B cell (primary cell): ENCODE measurements around the gene ERC1. TPM values are rescaled to one million over a fixed set of nuclear protein-coding genes. Genes with fewer than 3 reads are reported as not detected.

Experiments used
- ATAC-seq: fragments of 200-7000 bp; cut with Tn5 transposase; one replicate; pipeline ENCODE4 v1.10.0; 2021; ENCODE audit warnings: low read depth, mild to moderate bottlenecking, moderate number of reproducible peaks, moderate library complexity
- CTCF ChIA-PET: fragments of 350-600 bp; sonication (Branson Sonifier 250); formaldehyde crosslinking; loops from one replicate; lab custom pipeline; 2021; ENCODE audit warnings: antibody characterized with exemption, inconsistent platforms; lab: Charles Lee
- POLR2A ChIA-PET: fragments of 350-600 bp; sonication (Branson Sonifier 250); formaldehyde crosslinking; loops from one replicate; lab custom pipeline; 2021; ENCODE audit warnings: antibody characterized with exemption; lab: Charles Lee
- DNase-seq: peaks from one replicate; pipeline ENCODE4 v3.0.0; 2013
- H2AFZ ChIP-seq: 2 replicates; pipeline ENCODE4 v1.6.1; 2012; ENCODE audit warnings: mild to moderate bottlenecking, low read depth, low read length; ENCODE audit not compliant: insufficient read depth, poor library complexity, severe bottlenecking
- H3K27ac ChIP-seq, 2 donors: 1 replicate in 1 of 2; 2 replicates in 1 of 2; pipeline ENCODE4 v1.5.1; 2012 to 2013; ENCODE audit warnings: low read length in 2 of 2, mild to moderate bottlenecking in 2 of 2, moderate library complexity in 1 of 2
- H3K27me3 ChIP-seq, 4 experiments: fragments of 200-600 bp in 1 of 4; sonication (generic) in 1 of 4; replicated peaks in 1 of 4; 1 replicate in 2 of 4; 2 replicates in 2 of 4; pipeline versions ENCODE4 v1.6.1 to v1.7.0; 2013 to 2016; ENCODE audit warnings: low read length in 3 of 4, mild to moderate bottlenecking in 2 of 4, mixed read lengths in 1 of 4, moderate library complexity in 1 of 4; ENCODE audit not compliant: insufficient read depth in 4 of 4, control insufficient read depth in 3 of 4; ENCODE audit errors: control extremely low read depth in 1 of 4
- H3K36me3 ChIP-seq, 2 experiments: replicated peaks in 1 of 2; 1 replicate in 1 of 2; 2 replicates in 1 of 2; pipeline versions ENCODE4 v1.6.1 to v1.7.1; 2013; ENCODE audit warnings: low read length in 1 of 2; ENCODE audit not compliant: insufficient read depth in 2 of 2, control insufficient read depth in 1 of 2; ENCODE audit errors: control extremely low read depth in 1 of 2, extremely low read depth in 1 of 2
- H3K4me1 ChIP-seq, 2 donors: fragments of 200-600 bp in 1 of 2; sonication (generic) in 1 of 2; 1 replicate in 1 of 2; 2 replicates in 1 of 2; pipeline versions ENCODE4 v1.5.1 to v1.6.1; 2013 to 2017; ENCODE audit warnings: low read length in 2 of 2; ENCODE audit not compliant: control insufficient read depth in 2 of 2, insufficient read depth in 2 of 2
- H3K4me2 ChIP-seq: replicated peaks from 2 replicates; pipeline ENCODE3; 2012; ENCODE audit warnings: mild to moderate bottlenecking, low read depth, low read length; ENCODE audit not compliant: poor library complexity, severe bottlenecking
- H3K4me3 ChIP-seq, 5 experiments: fragments of 200-600 bp in 1 of 5; sonication (generic) in 1 of 5; 1 replicate in 3 of 5; 2 replicates in 2 of 5; pipeline versions ENCODE4 v1.5.1 to v1.7.0; 2011 to 2016; ENCODE audit warnings: low read length in 4 of 5, mild to moderate bottlenecking in 4 of 5, low read depth in 2 of 5, control low read depth in 1 of 5, moderate library complexity in 1 of 5; ENCODE audit not compliant: insufficient read depth in 1 of 5; ENCODE audit errors: control extremely low read depth in 1 of 5, extremely low read depth in 1 of 5
- H3K79me2 ChIP-seq: fragments of 200-600 bp; sonication (generic); one replicate; pipeline ENCODE4 v1.6.0; 2016; ENCODE audit warnings: low read length; ENCODE audit not compliant: control insufficient read depth, insufficient read depth
- H3K9ac ChIP-seq: fragments of 200-600 bp; sonication (generic); 2 replicates; pipeline ENCODE4 v1.6.1; 2017; ENCODE audit warnings: mild to moderate bottlenecking, low read length, moderate library complexity
- H3K9me3 ChIP-seq, 3 donors: one replicate each; pipeline versions ENCODE4 v1.6.1 to v1.7.1; 2013; ENCODE audit warnings: low read length in 2 of 3; ENCODE audit not compliant: control insufficient read depth in 2 of 3, insufficient read depth in 1 of 3; ENCODE audit errors: control extremely low read depth in 1 of 3
- H4K20me1 ChIP-seq: 2 replicates; pipeline ENCODE4 v1.6.0; 2012; ENCODE audit warnings: mild to moderate bottlenecking, low read length; ENCODE audit not compliant: insufficient read depth, control insufficient read depth, poor library complexity, severe bottlenecking
- H3K27ac Mint-ChIP-seq: one replicate; pipeline ENCODE4 v1.8.0; 2021; ENCODE audit warnings: mixed read lengths
- H3K27me3 Mint-ChIP-seq: one replicate; pipeline ENCODE4 v1.8.0; 2021; ENCODE audit warnings: mixed read lengths
- H3K4me1 Mint-ChIP-seq: one replicate; pipeline ENCODE4 v1.8.0; 2021; ENCODE audit warnings: mixed read lengths
- H3K4me3 Mint-ChIP-seq: one replicate; pipeline ENCODE4 v1.8.0; 2021; ENCODE audit warnings: mixed read lengths
- H3K9me3 Mint-ChIP-seq: one replicate; pipeline ENCODE4 v1.8.0; 2022; ENCODE audit warnings: mixed read lengths; ENCODE audit not compliant: insufficient read depth
- EZH2 ChIP-seq: IDR thresholded peaks from 2 replicates; pipeline ENCODE4 v1.6.1; 2012; ENCODE audit warnings: borderline replicate concordance, low read depth, mild to moderate bottlenecking, moderate library complexity, low read length; ENCODE audit not compliant: insufficient read depth, poor library complexity, severe bottlenecking
- WGBS: methylation state at CpG from one replicate; pipeline ENCODE4 v1.1.5; 2013; ENCODE audit warnings: missing lambda C conversion rate; ENCODE audit not compliant: insufficient coverage; 5-methylcytosine and 5-hydroxymethylcytosine counted together
- intact Hi-C: fragments of 100-400 bp; cut with micrococcal nuclease; formaldehyde crosslinking; loops from one replicate; pipeline ENCODE4 v1.10.0; 2022
- polyA plus RNA-seq: library from polyadenylated mRNA; depleted of rRNA; stranded (reverse); fragments of >200 nt; gene quantifications from 2 replicates; pipeline ENCODE4 v1.2.3, GENCODE V29; 2012
- total RNA-seq, 2 donors: library from RNA; stranded (reverse); fragments of 120-200 nt in 1 of 2; gene quantifications; 1 replicate in 1 of 2; 2 replicates in 1 of 2; pipeline versions ENCODE4 v1.2.3 to v1.2.4, GENCODE V29; 2013 to 2022
- TF ChIP-seq, protein P1 (sequence below): fragments of 200-600 bp; IDR thresholded peaks from one replicate; pipeline ENCODE4 v1.8.0; 2022; ENCODE audit warnings: antibody characterized with exemption, mild to moderate bottlenecking

The ERC1 gene
- total and polyA plus RNA-seq, 2 donors (not counting 1 experiment from before 2014, with no cell fraction given) = 4.0 to 77.6 TPM

GRCh38 chr12:1382151-1382550, 391.1 kb downstream of the ERC1 start:
- 100% methylated on average over 2 of the region's 6 CpGs for WGBS
- no peak overlapping the region for H3K27ac ChIP-seq
- H3K4me3 Mint-ChIP-seq = no peak overlapping the region
- no peak overlapping the region for H3K4me2 ChIP-seq
- DNase-seq (no peak), ATAC-seq (no peak)
- H3K9me3 ChIP-seq = no peaks in the 10 kb centered on the region
- H2AFZ ChIP-seq = no peak overlapping the region
- H3K4me1 Mint-ChIP-seq = no peaks in the 10 kb centered on the region
- no peaks in the 10 kb centered on the region for H3K9me3 Mint-ChIP-seq
- no peak overlapping the region for H3K9ac ChIP-seq
- no peaks in the 10 kb centered on the region for H3K27me3 Mint-ChIP-seq
- intact Hi-C loops = no loop called here
- no peak overlapping the region for H3K4me3 ChIP-seq
- ChIA-PET POLR2A (no interaction called here), CTCF (no interaction called here)
- TF ChIP-seq, protein P1, sequence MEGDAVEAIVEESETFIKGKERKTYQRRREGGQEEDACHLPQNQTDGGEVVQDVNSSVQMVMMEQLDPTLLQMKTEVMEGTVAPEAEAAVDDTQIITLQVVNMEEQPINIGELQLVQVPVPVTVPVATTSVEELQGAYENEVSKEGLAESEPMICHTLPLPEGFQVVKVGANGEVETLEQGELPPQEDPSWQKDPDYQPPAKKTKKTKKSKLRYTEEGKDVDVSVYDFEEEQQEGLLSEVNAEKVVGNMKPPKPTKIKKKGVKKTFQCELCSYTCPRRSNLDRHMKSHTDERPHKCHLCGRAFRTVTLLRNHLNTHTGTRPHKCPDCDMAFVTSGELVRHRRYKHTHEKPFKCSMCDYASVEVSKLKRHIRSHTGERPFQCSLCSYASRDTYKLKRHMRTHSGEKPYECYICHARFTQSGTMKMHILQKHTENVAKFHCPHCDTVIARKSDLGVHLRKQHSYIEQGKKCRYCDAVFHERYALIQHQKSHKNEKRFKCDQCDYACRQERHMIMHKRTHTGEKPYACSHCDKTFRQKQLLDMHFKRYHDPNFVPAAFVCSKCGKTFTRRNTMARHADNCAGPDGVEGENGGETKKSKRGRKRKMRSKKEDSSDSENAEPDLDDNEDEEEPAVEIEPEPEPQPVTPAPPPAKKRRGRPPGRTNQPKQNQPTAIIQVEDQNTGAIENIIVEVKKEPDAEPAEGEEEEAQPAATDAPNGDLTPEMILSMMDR = no peak
- no peak for TF ChIP-seq EZH2
- peaks cover 0 to 9% of the 10 kb centered on the region in 2 experiments for H3K36me3 ChIP-seq
- H3K27me3 ChIP-seq = no peaks in the 10 kb centered on the region
- no peaks in the 10 kb centered on the region for H3K4me1 ChIP-seq
- H3K27ac Mint-ChIP-seq = no peak overlapping the region
- H4K20me1 ChIP-seq = no peaks in the 10 kb centered on the region
- no peaks in the 10 kb centered on the region for H3K79me2 ChIP-seq

DNA sequence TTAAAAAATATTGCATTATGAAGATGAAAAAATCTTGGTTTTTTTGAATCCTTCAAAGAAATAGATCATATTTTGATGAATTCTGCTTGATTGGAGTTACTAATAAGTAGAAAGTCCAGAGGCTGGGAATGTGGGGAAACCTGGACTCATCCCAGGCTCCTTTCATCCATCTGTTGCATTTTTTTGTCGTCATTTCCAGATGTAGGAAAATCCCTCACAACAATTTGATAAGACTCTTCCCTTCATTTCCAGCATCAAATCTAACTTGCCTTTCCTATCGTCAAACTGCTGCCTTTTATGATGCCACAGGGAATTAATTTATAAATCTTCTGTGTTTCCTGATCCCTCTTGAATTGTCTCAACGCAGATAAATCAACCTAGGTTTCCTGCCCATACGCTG, 391.8 kb downstream of the ERC1 start:
- no peak for ATAC-seq
- Histone ChIP-seq H3K4me3 (no peak overlapping the region), H2AFZ (no peak overlapping the region), H3K4me2 (no peak overlapping the region), H3K9ac (no peak overlapping the region), H3K27me3 (no peaks in the 10 kb centered on the region), H3K79me2 (no peaks in the 10 kb centered on the region), H3K36me3 (peaks cover 0 to 9% of the 10 kb centered on the region in 2 experiments), H3K27ac (no peak overlapping the region), H4K20me1 (no peaks in the 10 kb centered on the region), H3K4me1 (no peaks in the 10 kb centered on the region), H3K9me3 (no peaks in the 10 kb centered on the region)
- no peak for TF ChIP-seq EZH2
- TF ChIP-seq, protein P1 = no peak
- Mint-ChIP-seq H3K4me1 (no peaks in the 10 kb centered on the region), H3K27ac (no peak overlapping the region), H3K27me3 (no peaks in the 10 kb centered on the region), H3K4me3 (no peak overlapping the region), H3K9me3 (no peaks in the 10 kb centered on the region)
- CTCF ChIA-PET = no interaction called here
- POLR2A ChIA-PET = no interaction called here
- DNase-seq = no peak
- WGBS = 100% methylated on average over 3 of the region's 4 CpGs
- intact Hi-C loops = no loop called here
